ENCODE data around the gene RAB1A. TPM values are rescaled to one million over a fixed set of nuclear protein-coding genes. Genes with fewer than 3 reads are reported as not detected.

The RAB1A gene
- total RNA-seq, 4 donors from 2014 or later, result 87.1 to 114 (median 98.8) TPM

DNA sequence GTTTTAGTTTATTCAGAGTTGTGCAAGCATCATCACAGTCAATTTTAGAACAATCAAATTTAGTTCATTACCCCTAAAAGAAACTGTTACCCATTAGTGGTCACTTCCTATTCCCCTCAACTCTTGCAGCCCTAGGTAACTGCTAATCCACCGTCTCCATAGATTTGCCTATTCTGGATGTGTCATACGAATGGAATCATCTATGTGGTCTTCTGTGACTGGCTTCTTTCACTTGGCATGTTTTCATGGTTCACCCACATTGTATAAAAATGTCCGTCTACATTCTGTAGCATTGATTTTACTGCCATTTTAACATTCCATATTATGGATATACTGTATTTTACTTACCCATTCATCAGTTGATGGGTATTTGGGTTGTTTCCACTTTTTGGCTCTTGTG lies 79.0 kb downstream of the RAB1A start:
- no peak overlapping the region for H3K27ac ChIP-seq
- WGBS, 2 donors, result 82 to 98% methylated on average over 3 of the region's 3 CpGs
- no peak for DNase-seq
- intact Hi-C loops (cut with DNase I), result no loop called here
- H3K4me3 ChIP-seq (replicated peaks in 1 of 3), result no peak overlapping the region
- H3K27me3 ChIP-seq, result no peaks in the 10 kb centered on the region
- H3K9me3 ChIP-seq, result no peaks in the 10 kb centered on the region
- TF ChIP-seq, protein P1, sequence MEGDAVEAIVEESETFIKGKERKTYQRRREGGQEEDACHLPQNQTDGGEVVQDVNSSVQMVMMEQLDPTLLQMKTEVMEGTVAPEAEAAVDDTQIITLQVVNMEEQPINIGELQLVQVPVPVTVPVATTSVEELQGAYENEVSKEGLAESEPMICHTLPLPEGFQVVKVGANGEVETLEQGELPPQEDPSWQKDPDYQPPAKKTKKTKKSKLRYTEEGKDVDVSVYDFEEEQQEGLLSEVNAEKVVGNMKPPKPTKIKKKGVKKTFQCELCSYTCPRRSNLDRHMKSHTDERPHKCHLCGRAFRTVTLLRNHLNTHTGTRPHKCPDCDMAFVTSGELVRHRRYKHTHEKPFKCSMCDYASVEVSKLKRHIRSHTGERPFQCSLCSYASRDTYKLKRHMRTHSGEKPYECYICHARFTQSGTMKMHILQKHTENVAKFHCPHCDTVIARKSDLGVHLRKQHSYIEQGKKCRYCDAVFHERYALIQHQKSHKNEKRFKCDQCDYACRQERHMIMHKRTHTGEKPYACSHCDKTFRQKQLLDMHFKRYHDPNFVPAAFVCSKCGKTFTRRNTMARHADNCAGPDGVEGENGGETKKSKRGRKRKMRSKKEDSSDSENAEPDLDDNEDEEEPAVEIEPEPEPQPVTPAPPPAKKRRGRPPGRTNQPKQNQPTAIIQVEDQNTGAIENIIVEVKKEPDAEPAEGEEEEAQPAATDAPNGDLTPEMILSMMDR (IDR thresholded peaks at IDR 0.05), result no peak
- no peak for TF ChIP-seq POLR2A (IDR thresholded peaks at IDR 0.05)
- H3K36me3 ChIP-seq, result no peaks in the 10 kb centered on the region
- peaks cover 0 to 4% of the 10 kb centered on the region in 2 donors for H3K4me1 ChIP-seq

DNA sequence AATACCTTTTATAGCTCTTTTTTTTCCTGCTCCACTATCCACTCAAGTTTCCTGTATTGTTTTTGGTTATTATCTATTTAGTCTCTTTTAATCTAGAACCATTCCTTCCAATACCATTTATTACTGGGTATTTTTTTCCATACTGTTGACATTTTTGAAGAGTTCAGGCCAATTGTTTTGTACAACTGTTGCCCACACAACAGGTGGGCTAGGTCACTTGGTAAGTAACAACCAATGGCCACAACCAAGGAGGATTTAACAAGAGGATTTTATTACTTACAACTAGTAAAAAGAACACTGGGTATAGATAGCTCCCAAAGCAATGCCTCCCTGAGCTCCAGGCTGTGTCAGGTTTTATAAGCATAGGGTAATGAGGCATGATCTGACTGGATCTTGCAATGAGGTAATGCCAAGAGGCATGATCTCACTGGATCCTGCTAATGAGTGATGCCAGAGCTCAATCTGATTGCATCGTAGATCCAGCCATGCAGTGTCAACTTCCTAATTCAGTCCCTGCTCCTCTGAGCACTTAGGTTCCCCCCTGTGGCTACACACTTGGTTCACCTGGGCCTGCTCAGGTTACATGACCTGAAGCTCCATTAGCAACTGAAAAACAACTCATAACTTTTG lies 80.8 kb downstream of the RAB1A start:
- Histone ChIP-seq H3K27ac (no peak overlapping the region), H3K36me3 (no peaks in the 10 kb centered on the region), H3K9me3 (no peaks in the 10 kb centered on the region), H3K4me1 (no peaks in the 10 kb centered on the region), H3K27me3 (no peaks in the 10 kb centered on the region), H3K4me3 (replicated peaks in 1 of 3) (no peak overlapping the region)
- intact Hi-C loops (cut with DNase I), result no loop called here
- TF ChIP-seq, protein P1 (IDR thresholded peaks at IDR 0.05), result no peak
- no peak for TF ChIP-seq POLR2A (IDR thresholded peaks at IDR 0.05)
- DNase-seq, result no peak
- WGBS, 2 donors, result 76 to 100% methylated on average over 1 of the region's 1 CpG

DNA sequence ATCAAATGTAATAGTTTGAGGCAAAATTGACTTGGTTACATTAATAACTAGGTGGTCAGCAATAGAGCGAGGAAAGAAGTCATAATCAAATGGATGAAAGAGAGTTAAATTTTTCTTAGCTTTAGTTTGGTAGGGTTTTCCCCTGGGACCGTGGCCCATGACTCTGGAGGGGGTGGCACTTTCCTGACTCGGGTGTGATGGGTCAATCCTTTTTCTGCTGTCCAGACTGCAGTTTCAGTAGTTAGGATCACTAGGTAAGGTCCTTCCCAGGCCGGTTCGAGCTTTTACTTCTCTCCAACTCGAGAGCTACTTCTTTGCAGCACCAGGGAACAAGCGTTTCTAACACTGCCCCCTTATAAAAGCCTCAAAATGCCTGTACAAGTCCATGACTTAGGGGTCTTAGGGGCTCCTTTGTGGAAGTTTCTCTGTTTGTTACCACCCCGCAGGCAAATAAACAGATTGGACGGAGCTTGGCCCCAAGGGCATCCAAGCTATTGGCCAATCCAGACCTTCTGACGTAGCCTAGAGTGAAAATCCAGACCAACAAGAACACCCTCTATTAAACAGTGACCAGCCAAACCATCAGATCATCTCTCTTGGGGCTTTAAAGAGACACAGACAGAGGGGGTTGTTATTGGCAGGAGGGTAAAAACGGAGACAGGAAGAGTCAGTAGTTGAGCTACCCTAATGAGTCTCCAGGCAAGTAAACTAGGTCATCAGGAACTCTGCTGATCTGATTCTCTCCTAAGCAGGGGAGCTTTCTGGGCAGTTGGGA lies 83.1 kb downstream of the RAB1A start:
- WGBS, 2 donors, result 81 to 84% methylated on average over 11 of the region's 11 CpGs
- H3K9me3 ChIP-seq, result no peaks in the 10 kb centered on the region
- H3K36me3 ChIP-seq, result no peaks in the 10 kb centered on the region
- intact Hi-C loops (cut with DNase I), result no loop called here
- no peaks in the 10 kb centered on the region for H3K4me1 ChIP-seq
- no peak overlapping the region for H3K4me3 ChIP-seq (replicated peaks in 1 of 3)
- H3K27ac ChIP-seq, result no peak overlapping the region
- H3K27me3 ChIP-seq, result no peaks in the 10 kb centered on the region
- TF ChIP-seq, protein P1 (IDR thresholded peaks at IDR 0.05), result no peak
- no peak for TF ChIP-seq POLR2A (IDR thresholded peaks at IDR 0.05)
- no peak for DNase-seq

DNA sequence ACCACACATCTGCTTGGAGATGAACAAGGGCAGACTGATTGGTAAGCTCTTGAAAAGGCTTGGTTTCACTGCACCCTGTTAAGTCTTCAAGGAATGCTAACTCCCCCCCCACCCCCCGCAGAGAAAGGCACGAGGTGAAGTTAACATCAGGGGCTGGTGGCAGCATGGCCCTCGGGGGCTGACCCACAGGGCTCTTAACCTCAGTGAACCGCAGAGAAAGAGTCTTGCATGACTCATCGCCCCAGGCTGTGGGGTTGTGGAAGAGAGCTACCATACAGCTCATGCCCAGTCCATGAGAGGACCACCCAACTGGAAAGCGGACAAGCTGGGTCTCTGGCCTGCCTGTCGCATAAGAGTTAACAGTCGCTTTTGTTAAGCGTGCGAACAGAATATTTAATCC lies 84.3 kb downstream of the RAB1A start:
- Histone ChIP-seq H3K27ac (no peak overlapping the region), H3K36me3 (no peaks in the 10 kb centered on the region), H3K27me3 (no peaks in the 10 kb centered on the region), H3K9me3 (no peaks in the 10 kb centered on the region), H3K4me1 (no peaks in the 10 kb centered on the region), H3K4me3 (replicated peaks in 1 of 3) (no peak overlapping the region)
- WGBS, 2 donors, result 61 to 68% methylated on average over 8 to 10 of the region's 10 CpGs
- intact Hi-C loops (cut with DNase I), result no loop called here
- peak in 1 of 2 donors; percentile 20 for DNase-seq
- no peak for TF ChIP-seq POLR2A (IDR thresholded peaks at IDR 0.05)
- TF ChIP-seq, protein P1 (IDR thresholded peaks at IDR 0.05), result no peak

DNA sequence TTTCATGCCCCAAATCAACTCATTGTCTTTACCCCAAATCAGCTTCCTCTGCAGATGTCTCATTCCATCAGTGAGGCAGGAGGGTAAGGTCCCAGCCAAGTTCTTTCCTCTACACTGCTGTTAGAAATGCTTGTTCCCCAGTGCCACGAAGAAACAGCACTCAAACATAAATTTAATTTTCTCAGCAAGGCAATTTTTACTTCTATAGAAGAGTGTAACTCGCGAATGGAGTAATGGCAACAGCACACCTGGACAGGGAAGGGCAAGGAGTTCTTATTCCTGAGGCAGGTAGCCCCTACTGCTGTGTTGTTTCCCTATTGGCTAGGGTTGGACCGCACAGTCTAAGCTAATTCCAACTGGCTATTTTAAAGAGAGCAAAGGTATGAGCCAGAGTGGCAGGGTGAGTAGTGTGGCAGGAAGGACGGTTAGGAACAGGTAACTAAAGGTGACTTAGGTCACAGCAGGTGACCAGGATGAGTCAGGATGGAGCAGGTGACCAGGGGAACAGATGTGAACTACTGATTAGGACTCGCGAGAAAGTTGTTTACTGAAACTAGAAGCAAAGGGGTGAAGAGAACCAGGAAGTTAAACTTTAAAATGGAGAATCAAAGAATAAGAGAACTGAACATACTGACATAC lies 85.7 kb downstream of the RAB1A start:
- Histone ChIP-seq H3K27ac (no peak overlapping the region), H3K36me3 (no peaks in the 10 kb centered on the region), H3K27me3 (no peaks in the 10 kb centered on the region), H3K4me3 (replicated peaks in 1 of 3) (no peak overlapping the region), H3K4me1 (no peaks in the 10 kb centered on the region), H3K9me3 (no peaks in the 10 kb centered on the region)
- DNase-seq, result no peak
- no peak for TF ChIP-seq POLR2A (IDR thresholded peaks at IDR 0.05)
- TF ChIP-seq, protein P1 (IDR thresholded peaks at IDR 0.05), result no peak
- 94% methylated on average over 7 of the region's 7 CpGs for WGBS, 2 donors
- intact Hi-C loops (cut with DNase I), result no loop called here

All from thyroid gland (tissue), 4 donors.